Endodermal cell (in vitro differentiated cells): ENCODE results near the gene NDUFAF5. TPM values are rescaled to one million over a fixed set of nuclear protein-coding genes. Genes with fewer than 3 reads are reported as not detected.

Source experiments
- DNase-seq: peaks from one replicate; pipeline ENCODE4 v3.0.0-alpha.2; 2017
- H3K27ac ChIP-seq: 2 replicates; pipeline ENCODE4 v1.5.1; 2013; ENCODE audit warnings: mild to moderate bottlenecking, low read depth, low read length, moderate library complexity
- H3K27me3 ChIP-seq: 2 replicates; pipeline ENCODE4 v1.6.1; 2013; ENCODE audit warnings: mild to moderate bottlenecking, low read length, moderate library complexity; ENCODE audit not compliant: insufficient read depth, control insufficient read depth, poor library complexity, severe bottlenecking
- H3K36me3 ChIP-seq: 2 replicates; pipeline ENCODE4 v1.7.0; 2013; ENCODE audit warnings: mild to moderate bottlenecking, low read length, moderate library complexity; ENCODE audit not compliant: control insufficient read depth, insufficient read depth
- H3K4me1 ChIP-seq: one replicate; pipeline ENCODE4 v1.7.0; 2013; ENCODE audit warnings: low read length; ENCODE audit not compliant: control insufficient read depth, insufficient read depth
- H3K4me3 ChIP-seq: 2 replicates; pipeline ENCODE4 v1.5.1; 2013; ENCODE audit warnings: mild to moderate bottlenecking, low read length, moderate library complexity
- H3K9ac ChIP-seq: 2 replicates; pipeline ENCODE4 v1.6.1; 2013; ENCODE audit warnings: mild to moderate bottlenecking, low read length, moderate library complexity; ENCODE audit not compliant: poor library complexity, severe bottlenecking; ENCODE audit errors: extremely low read depth
- H3K9me3 ChIP-seq: 2 replicates; pipeline ENCODE4 v1.6.1; 2013; ENCODE audit warnings: mild to moderate bottlenecking, low read length, moderate library complexity; ENCODE audit not compliant: control insufficient read depth
- H3K27ac Mint-ChIP-seq: 2 replicates; pipeline ENCODE4 v1.8.0; 2020; ENCODE audit warnings: mixed read lengths
- H3K27me3 Mint-ChIP-seq: 2 replicates; pipeline ENCODE4 v1.8.0; 2021; ENCODE audit warnings: mild to moderate bottlenecking, mixed read lengths; ENCODE audit not compliant: insufficient read depth
- H3K36me3 Mint-ChIP-seq: 2 replicates; pipeline ENCODE4 v1.8.0; 2020; ENCODE audit warnings: low read depth, mixed read lengths
- H3K4me1 Mint-ChIP-seq: 2 replicates; pipeline ENCODE4 v1.8.0; 2020; ENCODE audit warnings: mixed read lengths
- H3K4me3 Mint-ChIP-seq: 2 replicates; pipeline ENCODE4 v1.8.0; 2020; ENCODE audit warnings: mild to moderate bottlenecking, moderate library complexity, mixed read lengths
- H3K9me3 Mint-ChIP-seq: 2 replicates; pipeline ENCODE4 v1.8.0; 2020; ENCODE audit warnings: mild to moderate bottlenecking, mixed read lengths
- CTCF ChIP-seq: fragments of 200-600 bp; sonication (generic); conservative IDR thresholded peaks from 2 replicates; pipeline ENCODE4 v1.5.0; 2021; ENCODE audit warnings: antibody characterized with exemption, mild to moderate bottlenecking
- WGBS, 2 experiments: methylation state at CpG; one replicate each; pipeline versions ENCODE4 v1.1.5 to v1.1.7; 2013; ENCODE audit warnings: missing lambda C conversion rate in 2 of 2, mixed read lengths in 1 of 2; ENCODE audit not compliant: insufficient coverage in 1 of 2, insufficient read length in 1 of 2; 5-methylcytosine and 5-hydroxymethylcytosine counted together
- total RNA-seq, 2 donors: library from RNA; stranded (reverse); fragmentation: NEBNext Ultra II Directional in 1 of 2; extraction: Animal tissue kit (Norgen Biotek cat#: 25700) in 1 of 2; gene quantifications; 2 replicates in 1 of 2; 3 replicates in 1 of 2; pipeline ENCODE4 v1.2.1, GENCODE V29; 2021

The NDUFAF5 gene
- total RNA-seq, 2 donors from 2014 or later, result 32.9 to 33.5 TPM

GRCh38 chr20:13771853-13772453 is 12.9 kb upstream of the NDUFAF5 start:
- Mint-ChIP-seq H3K27ac (no peak overlapping the region), H3K4me3 (no peak overlapping the region), H3K4me1 (no peaks in the 10 kb centered on the region), H3K27me3 (no peaks in the 10 kb centered on the region), H3K9me3 (peaks cover 12% of the 10 kb centered on the region), H3K36me3 (peaks cover 78% of the 10 kb centered on the region)
- H3K4me1 ChIP-seq, result no peaks in the 10 kb centered on the region
- H3K9ac ChIP-seq, result no peak overlapping the region
- H3K4me3 ChIP-seq, result no peak overlapping the region
- peaks cover 12% of the 10 kb centered on the region for H3K9me3 ChIP-seq
- H3K27ac ChIP-seq, result no peak overlapping the region
- peaks cover 91% of the 10 kb centered on the region for H3K36me3 ChIP-seq
- WGBS, 2 experiments, result 79 to 82% methylated on average over 3 to 4 of the region's 4 CpGs
- no peak for DNase-seq
- H3K27me3 ChIP-seq, result no peaks in the 10 kb centered on the region
- peak; percentile 72 for TF ChIP-seq CTCF

GRCh38 chr20:13772529-13772928 is 12.3 kb upstream of the NDUFAF5 start:
- no peak for DNase-seq
- WGBS, 2 experiments, result 87 to 100% methylated on average over 1 to 4 of the region's 4 CpGs
- no peak overlapping the region for H3K27ac Mint-ChIP-seq
- no peaks in the 10 kb centered on the region for H3K4me1 ChIP-seq
- H3K27ac ChIP-seq, result no peak overlapping the region
- no peaks in the 10 kb centered on the region for H3K27me3 Mint-ChIP-seq
- no peak overlapping the region for H3K4me3 ChIP-seq
- peaks cover 6% of the 10 kb centered on the region for H3K9me3 Mint-ChIP-seq
- peaks cover 91% of the 10 kb centered on the region for H3K36me3 ChIP-seq
- no peak for TF ChIP-seq CTCF
- no peak overlapping the region for H3K4me3 Mint-ChIP-seq
- no peaks in the 10 kb centered on the region for H3K4me1 Mint-ChIP-seq
- peaks cover 77% of the 10 kb centered on the region for H3K36me3 Mint-ChIP-seq
- H3K9ac ChIP-seq, result no peak overlapping the region
- no peaks in the 10 kb centered on the region for H3K27me3 ChIP-seq
- H3K9me3 ChIP-seq, result peaks cover 6% of the 10 kb centered on the region

- no peaks in the 10 kb centered on the region for H3K4me1 Mint-ChIP-seq
- H3K4me3 ChIP-seq, result no peak overlapping the region
- H3K36me3 ChIP-seq, result peaks cover 89% of the 10 kb centered on the region
- H3K9me3 Mint-ChIP-seq, result no peaks in the 10 kb centered on the region
- no peak for DNase-seq
- H3K4me3 Mint-ChIP-seq, result no peak overlapping the region
- no peak overlapping the region for H3K9ac ChIP-seq
- H3K27me3 ChIP-seq, result no peaks in the 10 kb centered on the region
- H3K36me3 Mint-ChIP-seq, result peaks cover 60% of the 10 kb centered on the region
- no peak overlapping the region for H3K27ac Mint-ChIP-seq
- H3K4me1 ChIP-seq, result no peaks in the 10 kb centered on the region
- no peaks in the 10 kb centered on the region for H3K9me3 ChIP-seq
- no peak for TF ChIP-seq CTCF
- no peak overlapping the region for H3K27ac ChIP-seq
- no peaks in the 10 kb centered on the region for H3K27me3 Mint-ChIP-seq
- 93 to 96% methylated on average over 4 of the region's 4 CpGs for WGBS, 2 experiments
These were observed 9.0 kb upstream of the NDUFAF5 start for GRCh38 chr20:13775867-13776266.
